Activated CD4-positive, alpha-beta T cell treated with anti-CD3 and anti-CD28 coated beads, Interleukin-2, amount 50 U/mL, for 16 hours (primary cell): ENCODE data around the gene RNF19B.
A peak's percentile ranks its signal among the peaks of the same experiment; 100 is the strongest.
"Not testable (repeated sequence)": the region's sequence is repeated elsewhere in the genome, so short reads cannot be mapped to it uniquely, and the experiment has no call there.

Experiments used
- DNase-seq: peaks from one replicate; pipeline ENCODE4 v3.0.0-alpha.2; 2020

Gene RNF19B, protein sequence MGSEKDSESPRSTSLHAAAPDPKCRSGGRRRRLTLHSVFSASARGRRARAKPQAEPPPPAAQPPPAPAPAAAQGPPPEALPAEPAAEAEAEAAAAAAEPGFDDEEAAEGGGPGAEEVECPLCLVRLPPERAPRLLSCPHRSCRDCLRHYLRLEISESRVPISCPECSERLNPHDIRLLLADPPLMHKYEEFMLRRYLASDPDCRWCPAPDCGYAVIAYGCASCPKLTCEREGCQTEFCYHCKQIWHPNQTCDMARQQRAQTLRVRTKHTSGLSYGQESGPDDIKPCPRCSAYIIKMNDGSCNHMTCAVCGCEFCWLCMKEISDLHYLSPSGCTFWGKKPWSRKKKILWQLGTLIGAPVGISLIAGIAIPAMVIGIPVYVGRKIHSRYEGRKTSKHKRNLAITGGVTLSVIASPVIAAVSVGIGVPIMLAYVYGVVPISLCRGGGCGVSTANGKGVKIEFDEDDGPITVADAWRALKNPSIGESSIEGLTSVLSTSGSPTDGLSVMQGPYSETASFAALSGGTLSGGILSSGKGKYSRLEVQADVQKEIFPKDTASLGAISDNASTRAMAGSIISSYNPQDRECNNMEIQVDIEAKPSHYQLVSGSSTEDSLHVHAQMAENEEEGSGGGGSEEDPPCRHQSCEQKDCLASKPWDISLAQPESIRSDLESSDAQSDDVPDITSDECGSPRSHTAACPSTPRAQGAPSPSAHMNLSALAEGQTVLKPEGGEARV

DNA sequence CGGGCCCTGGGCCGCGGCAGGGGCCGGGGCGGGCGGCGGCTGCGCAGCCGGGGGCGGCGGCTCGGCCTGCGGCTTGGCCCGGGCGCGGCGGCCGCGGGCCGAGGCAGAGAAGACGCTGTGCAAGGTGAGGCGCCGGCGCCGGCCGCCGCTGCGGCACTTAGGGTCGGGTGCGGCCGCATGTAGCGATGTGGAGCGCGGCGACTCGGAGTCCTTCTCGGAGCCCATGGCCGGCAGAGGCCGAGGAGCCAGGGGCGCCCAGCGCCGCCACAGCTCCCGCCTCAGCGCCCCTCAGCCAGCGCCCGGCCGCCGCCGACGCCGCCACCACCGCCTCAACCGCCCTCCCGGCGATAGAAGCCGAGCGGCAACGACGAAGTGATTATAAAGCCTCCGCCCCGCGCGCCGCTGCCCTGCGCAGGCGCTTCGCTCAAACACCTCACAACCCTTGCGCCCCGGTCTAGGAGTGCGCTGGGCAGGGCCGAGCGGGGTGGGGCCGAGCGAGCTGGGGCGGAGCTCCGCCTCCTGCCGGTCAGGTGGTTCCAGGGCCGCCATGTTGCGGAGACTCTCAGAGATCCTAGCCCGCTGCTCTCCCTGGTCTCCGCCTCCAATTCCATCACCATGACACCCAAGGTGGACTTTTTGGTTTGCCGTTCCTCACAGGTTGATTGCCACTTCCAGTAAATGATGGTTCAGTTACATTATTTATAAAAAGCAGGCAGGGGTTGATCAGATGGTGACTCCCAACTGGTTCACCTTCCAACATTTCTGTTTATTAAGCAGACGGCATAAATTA lies at the start of gene RNF19B:
Gene RNF19B, minus strand, starts transcription at position 349 of the 790 bp plus-strand sequence. Its CDS starts 124 bp downstream, at position 225.
- DNase-seq, result peak; percentile 97

DNA sequence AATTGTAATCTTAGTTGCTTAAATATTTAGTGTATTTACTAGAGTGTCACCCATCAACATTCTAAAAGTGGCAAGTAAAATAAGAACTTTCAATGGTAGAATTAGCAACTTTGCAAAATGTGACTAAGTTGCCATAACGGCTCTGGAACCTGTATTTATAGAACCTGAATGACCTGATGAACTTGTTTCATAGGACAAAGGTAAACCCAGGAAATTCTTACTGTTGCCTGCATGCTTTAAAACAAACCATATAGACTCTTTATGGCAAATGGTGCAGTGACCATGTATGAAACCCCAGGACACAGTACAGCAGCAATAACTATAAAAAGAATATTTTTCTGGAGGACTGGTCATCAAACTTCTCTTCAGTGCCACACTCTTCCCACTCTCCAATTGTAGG lies 49.2 kb upstream of the RNF19B start:
- no peak for DNase-seq

DNA sequence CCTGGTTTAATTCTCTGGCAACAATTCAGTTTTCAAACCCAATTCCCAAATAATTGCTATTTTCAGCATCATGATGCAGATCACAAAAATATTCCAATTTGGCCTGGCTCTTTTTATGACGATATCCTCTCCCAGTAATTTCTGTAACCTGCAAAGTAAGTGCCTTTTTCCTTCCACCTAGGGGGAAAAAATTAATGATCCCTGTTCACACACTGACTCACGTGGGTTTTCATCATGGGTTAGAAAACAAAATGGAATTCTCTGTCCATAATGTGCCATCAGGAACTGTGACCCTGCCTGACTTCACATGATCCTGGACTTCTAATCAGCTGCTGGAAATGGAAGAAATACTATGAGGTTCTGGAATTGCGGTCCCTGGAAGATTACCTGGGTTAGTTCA lies 47.6 kb upstream of the RNF19B start:
- no peak for DNase-seq

- no peak for DNase-seq
These were observed 46.5 kb upstream of the RNF19B start for GRCh38 chr1:33010932-33011731.

DNA sequence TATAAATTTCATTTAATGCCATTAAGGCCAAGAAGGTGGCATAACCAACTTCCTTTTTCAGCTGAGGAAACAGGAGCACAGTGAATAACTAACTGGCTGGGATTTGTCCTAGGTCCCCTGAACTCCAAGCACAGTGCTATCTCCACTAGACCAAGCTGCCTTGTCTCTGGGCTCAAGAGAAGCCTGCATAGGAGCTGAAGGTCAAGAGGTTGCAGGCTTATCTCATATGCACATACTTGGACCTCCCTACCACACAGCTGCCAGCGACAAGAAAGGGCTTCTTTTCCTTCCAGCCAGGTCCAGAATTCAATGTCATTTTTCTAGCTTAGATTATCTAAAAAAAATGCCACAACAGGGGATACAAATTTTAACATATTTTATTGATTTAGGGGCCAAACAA lies 45.0 kb upstream of the RNF19B start:
- no peak for DNase-seq

- DNase-seq, result no peak
These were observed 43.7 kb upstream of the RNF19B start for GRCh38 chr1:33008051-33008914.

DNA sequence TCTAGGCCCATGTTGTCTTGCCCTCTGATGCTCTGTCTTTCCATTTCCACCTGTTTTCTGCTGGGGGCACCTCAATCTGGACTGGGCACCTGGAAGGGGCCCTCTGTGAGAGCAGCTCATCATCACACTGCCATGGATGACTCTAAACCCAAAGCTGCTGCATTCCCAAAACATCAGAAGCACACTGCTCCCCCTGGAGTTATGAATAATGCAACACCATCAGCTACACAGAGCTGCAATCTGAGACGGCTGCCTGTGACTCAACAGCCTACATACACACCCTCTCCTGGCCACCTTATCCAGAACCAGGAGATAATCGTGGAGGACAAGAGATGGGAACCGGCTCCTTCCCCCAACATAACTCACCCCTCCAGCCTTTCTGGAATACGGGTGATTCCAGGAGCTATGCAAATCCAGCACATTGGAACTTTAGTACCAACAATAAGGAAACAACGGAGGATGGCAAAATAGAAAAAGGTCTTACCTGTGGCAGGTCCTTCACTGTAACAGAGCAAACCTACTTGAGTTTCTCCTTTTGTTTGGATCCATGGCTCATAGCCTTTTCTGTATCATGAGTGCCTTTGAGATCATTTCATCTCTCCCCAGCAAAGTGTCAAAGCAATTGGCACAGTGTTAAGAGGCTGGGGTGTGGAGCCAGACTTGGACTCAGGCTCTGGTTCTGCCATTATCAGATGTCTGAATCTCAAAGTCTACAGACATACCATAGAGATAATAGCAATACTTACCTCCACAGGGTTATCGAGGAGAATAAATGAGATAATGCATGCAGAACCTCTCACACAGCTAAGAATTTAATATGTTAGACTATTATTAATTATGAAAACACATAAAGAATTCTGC lies 42.8 kb upstream of the RNF19B start:
- no peak for DNase-seq

DNA sequence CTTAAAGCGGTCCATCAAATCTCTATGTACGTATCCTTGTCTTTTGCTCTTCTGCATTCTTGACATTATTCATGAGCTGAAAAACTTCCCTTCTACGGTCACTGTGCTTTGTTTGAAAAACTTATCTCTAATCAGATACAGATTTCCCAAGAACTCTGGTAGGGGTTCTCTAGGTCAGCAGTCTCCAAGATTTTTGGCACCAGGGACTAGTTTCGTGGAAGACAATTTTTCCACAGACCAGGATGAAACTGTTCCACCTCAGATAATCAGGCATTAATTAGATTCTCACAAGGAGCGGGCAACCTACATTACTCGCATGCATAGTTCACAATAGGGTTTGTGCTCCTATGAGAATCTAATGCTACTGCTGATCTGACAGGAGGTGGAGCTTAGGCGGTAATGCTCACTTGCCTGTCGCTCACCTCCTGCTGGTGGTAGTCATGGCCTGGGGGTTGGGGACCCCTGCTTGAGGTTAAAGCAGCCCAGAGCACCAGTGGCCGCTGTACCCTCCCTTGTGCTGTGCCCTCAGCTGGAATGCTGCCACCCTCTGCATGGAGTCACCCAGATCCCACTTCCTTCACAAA lies 41.3 kb upstream of the RNF19B start:
- no peak for DNase-seq

DNA sequence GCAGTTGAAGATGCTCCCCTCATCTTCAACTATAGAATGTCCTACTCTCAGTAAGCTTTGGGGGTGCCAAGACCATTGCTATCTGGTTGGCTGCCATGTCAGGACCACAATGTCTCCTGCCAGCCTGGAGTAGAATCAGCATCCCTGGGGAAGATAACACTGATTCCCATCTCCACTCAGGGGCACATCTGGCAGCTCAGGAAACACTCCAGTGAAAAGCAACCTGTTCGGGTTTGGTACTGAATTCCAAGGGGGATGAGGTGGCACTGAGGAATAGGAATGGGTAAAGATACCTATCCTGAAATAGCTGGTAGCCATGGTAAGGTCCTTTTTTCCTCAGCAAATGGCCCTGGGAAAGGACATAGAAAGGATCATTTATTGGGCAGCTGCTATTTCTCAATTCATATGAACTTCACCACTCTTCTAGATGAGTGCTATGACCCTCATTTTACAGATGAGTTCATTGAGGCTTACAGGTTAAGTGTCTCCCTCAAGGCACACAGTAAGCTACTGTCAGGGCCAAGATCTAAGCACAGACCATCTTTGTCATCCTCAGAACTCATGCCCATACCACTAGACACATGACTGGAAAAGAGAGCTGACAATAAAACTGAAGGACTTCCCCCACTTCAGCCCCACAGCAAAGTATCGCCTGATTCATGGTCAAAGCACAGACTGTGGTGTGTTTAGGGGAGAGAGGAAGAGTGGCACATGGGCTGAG lies 40.7 kb upstream of the RNF19B start:
- no peak for DNase-seq

- no peak for DNase-seq
These were observed 40.0 kb upstream of the RNF19B start for GRCh38 chr1:33004613-33005012.

- DNase-seq, result no peak
These were observed 39.0 kb upstream of the RNF19B start for GRCh38 chr1:33003657-33004056.

- DNase-seq, result no peak
These were observed 37.4 kb upstream of the RNF19B start for GRCh38 chr1:33002006-33002405.

GRCh38 chr1:33001282-33001681 lies 36.7 kb upstream of the RNF19B start:
- no peak for DNase-seq

DNA sequence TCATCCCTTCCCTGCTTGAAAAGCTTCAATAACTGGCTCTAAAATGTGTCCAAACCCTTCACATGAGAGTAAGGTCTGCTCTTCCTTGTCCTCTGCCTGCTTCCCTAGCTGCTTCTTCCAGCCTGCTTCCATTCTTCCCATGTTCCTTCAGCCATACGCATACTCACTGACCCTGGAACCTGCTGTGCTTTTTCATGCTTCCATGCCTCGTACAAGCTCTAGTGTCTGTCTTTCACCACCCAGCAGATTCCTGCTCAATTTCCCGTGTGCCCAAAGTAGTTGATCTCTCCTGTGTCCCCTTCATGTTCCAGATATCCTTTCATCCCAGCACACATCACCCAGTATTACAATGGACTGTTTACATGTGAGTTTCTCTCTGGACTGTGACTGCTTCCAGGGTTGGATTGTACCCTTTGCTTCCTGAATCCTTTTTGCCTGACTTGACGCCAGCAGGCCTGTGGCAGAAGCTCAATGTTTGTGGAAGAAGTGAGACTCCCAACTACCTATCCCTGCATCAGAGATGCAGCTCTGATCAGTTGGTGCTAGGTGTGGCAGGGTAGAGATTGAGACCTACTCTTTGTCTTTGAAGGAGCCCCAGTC lies 35.9 kb upstream of the RNF19B start:
- no peak for DNase-seq

DNA sequence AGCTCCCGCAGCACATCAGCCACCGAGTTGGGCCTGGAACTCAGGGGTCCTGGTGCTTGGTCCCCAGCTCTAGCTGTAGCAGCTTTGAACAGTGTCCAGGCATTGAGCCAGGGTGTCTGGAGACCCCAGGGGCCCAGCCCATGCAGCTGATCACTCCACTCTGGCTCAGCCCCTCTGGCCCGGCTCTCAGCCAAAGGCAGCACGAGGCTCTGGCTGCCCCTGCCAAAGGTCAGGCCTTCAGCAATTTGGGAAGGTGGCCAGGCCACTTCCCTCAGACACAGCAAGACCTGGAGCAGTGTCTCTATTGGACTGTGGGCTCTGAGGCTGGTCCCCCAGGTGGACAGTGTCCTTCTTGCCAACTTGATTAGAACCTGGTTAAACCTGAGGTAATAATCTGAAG lies 34.4 kb upstream of the RNF19B start:
- DNase-seq, result no peak

DNA sequence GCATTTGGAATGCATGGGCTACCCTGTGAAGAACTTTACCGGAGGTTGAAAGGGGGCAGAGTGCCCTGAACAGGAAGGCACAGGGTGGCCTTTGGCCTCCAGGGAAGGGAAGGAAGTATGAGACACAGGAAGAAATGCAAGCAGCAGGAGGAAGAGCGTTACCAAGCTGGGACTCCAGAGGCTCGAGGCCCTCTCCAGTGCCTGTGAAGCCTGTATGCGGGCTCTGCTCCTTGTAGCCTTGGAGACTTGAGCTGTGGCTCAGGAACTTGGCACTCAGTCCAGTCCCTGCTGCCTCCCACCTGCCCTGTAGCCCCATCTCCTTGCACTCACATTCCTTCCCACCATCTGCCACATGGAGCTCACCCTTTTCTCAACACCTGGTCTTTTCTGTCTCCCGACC lies 33.5 kb upstream of the RNF19B start:
- DNase-seq, result no peak

GRCh38 chr1:32997381-32997891 lies 32.8 kb upstream of the RNF19B start:
- no peak for DNase-seq

DNA sequence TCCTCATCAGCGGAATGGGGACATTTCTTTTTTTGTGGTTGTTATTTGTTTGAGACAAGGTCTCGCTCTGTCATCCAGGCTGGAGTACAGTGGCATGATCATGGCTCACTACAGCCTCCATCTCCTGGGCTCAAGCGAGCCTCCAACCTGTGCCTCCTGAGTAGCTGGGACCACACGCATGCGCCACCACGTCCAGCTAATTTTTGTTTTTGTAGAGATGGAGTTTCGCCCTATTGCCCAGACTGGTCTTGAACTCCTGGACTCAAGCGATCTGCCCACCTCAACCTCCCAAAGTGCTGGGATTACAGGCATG lies 28.7 kb upstream of the RNF19B start:
- not testable (repeated sequence) for DNase-seq
